GM12878 (cell line): Measurements from ENCODE around the gene CBX8. TPM values are rescaled to one million over a fixed set of nuclear protein-coding genes. Genes with fewer than 3 reads are reported as not detected.

Source experiments
- ASH2L ChIP-seq: fragments of 300-600, 200-600 bp; sonication (generic); IDR thresholded peaks from 2 replicates; pipeline ENCODE4 v1.6.1; 2017; ENCODE audit warnings: low read depth, mild to moderate bottlenecking, borderline replicate concordance
- BCL11A ChIP-seq: IDR thresholded peaks from 2 replicates; pipeline ENCODE4 v1.6.1; 2011; ENCODE audit warnings: low read depth, low read length
- BCL3 ChIP-seq: IDR thresholded peaks from 2 replicates; pipeline ENCODE4 v1.6.1; 2011; ENCODE audit warnings: borderline replicate concordance, low read depth, mild to moderate bottlenecking, moderate library complexity, low read length; ENCODE audit not compliant: insufficient read depth, poor library complexity, severe bottlenecking
- CBX3 ChIP-seq: fragments of 200-600 bp; sonication (generic); IDR thresholded peaks from 2 replicates; pipeline ENCODE4 v1.6.1; 2016; ENCODE audit warnings: low read depth, borderline replicate concordance
- EZH2 ChIP-seq: IDR thresholded peaks from 2 replicates; pipeline ENCODE4 v1.6.1; 2012; ENCODE audit warnings: low read depth, mild to moderate bottlenecking, control low read depth, inconsistent platforms, low read length, borderline replicate concordance; ENCODE audit not compliant: control insufficient read depth
- IRF4 ChIP-seq: IDR thresholded peaks from 2 replicates; pipeline ENCODE4 v1.6.1; 2011; ENCODE audit warnings: low read depth, low read length
- MEF2B ChIP-seq: fragments of 450-650 bp; IDR thresholded peaks from 2 replicates; pipeline ENCODE4 v1.6.1; 2018; ENCODE audit warnings: mild to moderate bottlenecking, moderate library complexity; ENCODE audit not compliant: partially characterized antibody, poor library complexity, severe bottlenecking
- NFYA ChIP-seq: IDR thresholded peaks from 2 replicates; pipeline ENCODE4 v1.6.1; 2011; ENCODE audit warnings: low read depth, mild to moderate bottlenecking, low read length, improper control_type of control experiment, borderline replicate concordance
- NR2C1 ChIP-seq: fragments of 450-650 bp; IDR thresholded peaks from 2 replicates; pipeline ENCODE4 v1.6.1; 2017; ENCODE audit warnings: antibody characterized with exemption, mild to moderate bottlenecking, moderate library complexity
- POLR2A ChIP-seq: IDR thresholded peaks from 2 replicates; pipeline ENCODE4 v1.6.1; 2011; ENCODE audit warnings: low read depth, mild to moderate bottlenecking, low read length
- POU2F2 ChIP-seq: IDR thresholded peaks from 3 replicates; pipeline ENCODE4 v1.6.1; 2011; ENCODE audit warnings: low read depth, mild to moderate bottlenecking, low read length, borderline replicate concordance
- RAD21 ChIP-seq: IDR thresholded peaks from 2 replicates; pipeline ENCODE4 v1.6.1; 2011; ENCODE audit warnings: mild to moderate bottlenecking, low read depth, low read length, moderate library complexity; ENCODE audit not compliant: insufficient read depth
- RAD51 ChIP-seq: fragments of 450-650 bp; IDR thresholded peaks from 2 replicates; pipeline ENCODE4 v1.6.1; 2016; ENCODE audit warnings: moderate library complexity, mild to moderate bottlenecking, inconsistent platforms
- RFX5 ChIP-seq: IDR thresholded peaks from 2 replicates; pipeline ENCODE4 v1.6.1; 2011; ENCODE audit warnings: low read depth, low read length, improper control_type of control experiment
- SMAD1 ChIP-seq: fragments of 450-650 bp; IDR thresholded peaks from 2 replicates; pipeline ENCODE4 v1.6.1; 2018; ENCODE audit warnings: mild to moderate bottlenecking, low read depth; ENCODE audit not compliant: partially characterized antibody
- SMARCA5 ChIP-seq: fragments of 450-650 bp; IDR thresholded peaks from 2 replicates; pipeline ENCODE4 v1.6.1; 2017; ENCODE audit warnings: mild to moderate bottlenecking
- SREBF2 ChIP-seq: IDR thresholded peaks from 2 replicates; pipeline ENCODE4 v1.6.1; 2012; ENCODE audit warnings: mild to moderate bottlenecking, low read length
- WRNIP1 ChIP-seq: IDR thresholded peaks from 2 replicates; pipeline ENCODE4 v1.6.1; 2011; ENCODE audit warnings: low read depth, low read length, improper control_type of control experiment, borderline replicate concordance
- ZBTB4 ChIP-seq: fragments of 450-650 bp; formaldehyde crosslinking; IDR thresholded peaks from 2 replicates; pipeline ENCODE4 v1.4.0; 2022; ENCODE audit warnings: mild to moderate bottlenecking, moderate library complexity
- ZNF622 ChIP-seq: fragments of 450-650 bp; IDR thresholded peaks from 2 replicates; pipeline ENCODE4 v1.6.1; 2017; ENCODE audit warnings: mild to moderate bottlenecking, inconsistent platforms
- polyA plus RNA-seq, 11 experiments: library from polyadenylated mRNA; depleted of rRNA in 4 of 11; unstranded in 6 of 11; stranded (reverse) in 5 of 11; fragments of >200 nt; fragmentation: Nextera tagmentation in 4 of 11; fragmentation: Illumina TruSeq in 1 of 11; extraction: Ambion mirVana in 4 of 11; extraction: Trizol in 1 of 11; gene quantifications; 1 replicate in 1 of 11; 2 replicates in 10 of 11; pipeline versions ENCODE4 v1.2.1 to v1.2.3, GENCODE V29; 2011 to 2016; ENCODE audit warnings: inconsistent platforms in 2 of 11, missing spikeins in 2 of 11, low read depth in 1 of 11
- total RNA-seq, 4 experiments: library from RNA; depleted of rRNA in 3 of 4; stranded (reverse); fragments of >200 nt in 3 of 4; fragmentation: Illumina TruSeq in 1 of 4; extraction: Trizol in 1 of 4; gene quantifications; 2 replicates each; pipeline versions ENCODE4 v1.2.1 to v1.2.3, GENCODE V29; 2013 to 2021
- TF ChIP-seq, protein P1 (sequence below): fragments of 450-650 bp; IDR thresholded peaks from 2 replicates; pipeline ENCODE4 v1.6.1; 2016; ENCODE audit warnings: mild to moderate bottlenecking, moderate library complexity, borderline replicate concordance
- TF ChIP-seq, protein P2 (sequence below): IDR thresholded peaks from 2 replicates; pipeline ENCODE4 v1.6.1; 2012; ENCODE audit warnings: low read depth, low read length, improper control_type of control experiment

CBX8 gene
- total and polyA plus RNA-seq, 10 of the 15 experiments (the other 5 are each of a cell fraction or from before 2014, with no cell fraction given): 0.03 to 6.7 (median 1.9) TPM

GRCh38 chr17:79800325-79801155 is 3.7 kb upstream of the CBX8 start (continued):
- TF ChIP-seq SREBF2: no peak
- no peak for TF ChIP-seq BCL3
- no peak for TF ChIP-seq SMARCA5
- no peak for TF ChIP-seq ZBTB4 (CRISPR knock-in tag)
- TF ChIP-seq MEF2B: no peak
- no peak for TF ChIP-seq SMAD1
- TF ChIP-seq BCL11A: no peak
- TF ChIP-seq RFX5: no peak
- no peak for TF ChIP-seq IRF4
- TF ChIP-seq WRNIP1: no peak
- TF ChIP-seq RAD21: no peak
- TF ChIP-seq NFYA: no peak
- no peak for TF ChIP-seq NR2C1
- TF ChIP-seq RAD51: no peak
- 0 out of 2 replicates have a peak, but pooled peaks have one; percentile 86 for TF ChIP-seq EZH2
- TF ChIP-seq, protein P1, sequence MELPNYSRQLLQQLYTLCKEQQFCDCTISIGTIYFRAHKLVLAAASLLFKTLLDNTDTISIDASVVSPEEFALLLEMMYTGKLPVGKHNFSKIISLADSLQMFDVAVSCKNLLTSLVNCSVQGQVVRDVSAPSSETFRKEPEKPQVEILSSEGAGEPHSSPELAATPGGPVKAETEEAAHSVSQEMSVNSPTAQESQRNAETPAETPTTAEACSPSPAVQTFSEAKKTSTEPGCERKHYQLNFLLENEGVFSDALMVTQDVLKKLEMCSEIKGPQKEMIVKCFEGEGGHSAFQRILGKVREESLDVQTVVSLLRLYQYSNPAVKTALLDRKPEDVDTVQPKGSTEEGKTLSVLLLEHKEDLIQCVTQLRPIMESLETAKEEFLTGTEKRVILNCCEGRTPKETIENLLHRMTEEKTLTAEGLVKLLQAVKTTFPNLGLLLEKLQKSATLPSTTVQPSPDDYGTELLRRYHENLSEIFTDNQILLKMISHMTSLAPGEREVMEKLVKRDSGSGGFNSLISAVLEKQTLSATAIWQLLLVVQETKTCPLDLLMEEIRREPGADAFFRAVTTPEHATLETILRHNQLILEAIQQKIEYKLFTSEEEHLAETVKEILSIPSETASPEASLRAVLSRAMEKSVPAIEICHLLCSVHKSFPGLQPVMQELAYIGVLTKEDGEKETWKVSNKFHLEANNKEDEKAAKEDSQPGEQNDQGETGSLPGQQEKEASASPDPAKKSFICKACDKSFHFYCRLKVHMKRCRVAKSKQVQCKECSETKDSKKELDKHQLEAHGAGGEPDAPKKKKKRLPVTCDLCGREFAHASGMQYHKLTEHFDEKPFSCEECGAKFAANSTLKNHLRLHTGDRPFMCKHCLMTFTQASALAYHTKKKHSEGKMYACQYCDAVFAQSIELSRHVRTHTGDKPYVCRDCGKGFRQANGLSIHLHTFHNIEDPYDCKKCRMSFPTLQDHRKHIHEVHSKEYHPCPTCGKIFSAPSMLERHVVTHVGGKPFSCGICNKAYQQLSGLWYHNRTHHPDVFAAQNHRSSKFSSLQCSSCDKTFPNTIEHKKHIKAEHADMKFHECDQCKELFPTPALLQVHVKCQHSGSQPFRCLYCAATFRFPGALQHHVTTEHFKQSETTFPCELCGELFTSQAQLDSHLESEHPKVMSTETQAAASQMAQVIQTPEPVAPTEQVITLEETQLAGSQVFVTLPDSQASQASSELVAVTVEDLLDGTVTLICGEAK: peak; percentile 51
- TF ChIP-seq POLR2A: 0 out of 2 replicates have a peak, but pooled peaks have one; percentile 25
- TF ChIP-seq POU2F2: peak; percentile 29; the same call in 1 of the 3 replicates
- no peak for TF ChIP-seq ZNF622
- no peak for TF ChIP-seq CBX3
- TF ChIP-seq, protein P2, sequence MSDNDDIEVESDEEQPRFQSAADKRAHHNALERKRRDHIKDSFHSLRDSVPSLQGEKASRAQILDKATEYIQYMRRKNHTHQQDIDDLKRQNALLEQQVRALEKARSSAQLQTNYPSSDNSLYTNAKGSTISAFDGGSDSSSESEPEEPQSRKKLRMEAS: no peak
- no peak for TF ChIP-seq ASH2L
